A549 (cell line): Measurements from ENCODE around the gene GPR55. TPM values are rescaled to one million over a fixed set of nuclear protein-coding genes. Genes with fewer than 3 reads are reported as not detected.

Source experiments
- ATAC-seq, 2 experiments: fragments of 200-7000 bp in 1 of 2; fragments of >200 bp in 1 of 2; cut with Nextera tagmentation in 1 of 2; cut with Tn5 transposase in 1 of 2; 3 replicates each; pipeline versions ENCODE4 v1.8.0 to v1.9.1; 2018 to 2020; ENCODE audit warnings: mild to moderate bottlenecking in 1 of 2, moderate library complexity in 1 of 2
- CTCF ChIA-PET: fragments of 300-600 bp; sonication (Branson Sonifier 250); formaldehyde crosslinking; extraction: SDS; loops from one replicate; lab custom pipeline; 2021; ENCODE audit warnings: antibody characterized with exemption, inconsistent platforms; lab: Yijun Ruan, JAX
- POLR2A ChIA-PET: fragments of 350-600 bp; formaldehyde crosslinking; extraction: SDS; loops from one replicate; lab custom pipeline; 2021; ENCODE audit warnings: antibody characterized with exemption, inconsistent platforms; lab: Yijun Ruan, JAX
- DNase-seq, 2 experiments: peaks; one replicate each; pipeline versions ENCODE4 v3.0.0 to v3.0.0-alpha.2; 2011 to 2016; ENCODE audit warnings: low read depth in 1 of 2, low spot score in 1 of 2
- FAIRE-seq: peaks from 2 replicates; lab custom pipeline; 2011; peaks lifted over from hg19 to GRCh38; lab: Jason Lieb, UNC
- H3K27ac ChIP-seq, 2 experiments: fragments of >200 bp; sonication (Bioruptor Twin); formaldehyde crosslinking; 3 replicates each; pipeline ENCODE4 v1.5.1; 2016 to 2017
- H3K4me1 ChIP-seq: fragments of >200 bp; sonication (Bioruptor Twin); formaldehyde crosslinking; 3 replicates; pipeline ENCODE4 v1.6.1; 2016
- H3K4me2 ChIP-seq: fragments of >200 bp; sonication (Bioruptor Twin); formaldehyde crosslinking; 3 replicates; pipeline ENCODE4 v1.6.1; 2016
- H3K4me3 ChIP-seq: fragments of >200 bp; sonication (Bioruptor Twin); formaldehyde crosslinking; 3 replicates; pipeline ENCODE4 v1.5.1; 2016
- H3K9me3 ChIP-seq: fragments of >200 bp; sonication (Bioruptor Twin); formaldehyde crosslinking; 3 replicates; pipeline ENCODE4 v1.6.1; 2016
- CBX8 ChIP-seq: fragments of 200-600 bp; sonication (generic); IDR thresholded peaks from 2 replicates; pipeline ENCODE4 v1.6.1; 2016
- CEBPB ChIP-seq, 2 experiments: fragments of >200 bp in 1 of 2; sonication (Bioruptor Twin) in 1 of 2; formaldehyde crosslinking in 1 of 2; IDR thresholded peaks; 2 replicates each; pipeline ENCODE4 v1.6.1; 2012 to 2016
- EP300 ChIP-seq, 2 experiments: fragments of >200 bp; sonication (Bioruptor Twin); formaldehyde crosslinking; IDR thresholded peaks; 2 replicates in 1 of 2; 3 replicates in 1 of 2; pipeline ENCODE4 v1.6.1; 2016 to 2017
- FOSB ChIP-seq: fragments of 250-450 bp; sonication (Bioruptor Pico); IDR thresholded peaks from 2 replicates; pipeline ENCODE4 v1.5.0; 2020; ENCODE audit warnings: mild to moderate bottlenecking, moderate library complexity
- GATA3 ChIP-seq: IDR thresholded peaks from 2 replicates; pipeline ENCODE4 v1.6.1; 2012; ENCODE audit warnings: borderline replicate concordance
- HDAC2 ChIP-seq: fragments of 200-600 bp; sonication (generic); IDR thresholded peaks from 2 replicates; pipeline ENCODE4 v1.6.1; 2016
- HEYL ChIP-seq: fragments of 250-450 bp; sonication (Bioruptor Pico); IDR thresholded peaks from 2 replicates; pipeline ENCODE4 v1.8.0; 2021; ENCODE audit warnings: mild to moderate bottlenecking, moderate library complexity
- HOXB13 ChIP-seq: fragments of 250-450 bp; sonication (Bioruptor Pico); IDR thresholded peaks from 2 replicates; pipeline ENCODE4 v1.5.0; 2020; ENCODE audit warnings: low read depth, mild to moderate bottlenecking, moderate library complexity
- HOXB5 ChIP-seq: fragments of 250-450 bp; sonication (Bioruptor Pico); IDR thresholded peaks from 2 replicates; pipeline ENCODE4 v1.5.0; 2020; ENCODE audit warnings: mild to moderate bottlenecking, moderate library complexity
- KDM5A ChIP-seq: fragments of 200-600 bp; sonication (generic); IDR thresholded peaks from 2 replicates; pipeline ENCODE4 v1.6.1; 2016; ENCODE audit warnings: antibody characterized with exemption, mild to moderate bottlenecking
- MAZ ChIP-seq: fragments of 150-350 bp; IDR thresholded peaks from 2 replicates; pipeline ENCODE4 v1.6.1; 2014; ENCODE audit warnings: antibody characterized with exemption, low read depth, low read length, borderline replicate concordance
- MYC ChIP-seq: IDR thresholded peaks from 2 replicates; pipeline ENCODE4 v1.6.1; 2012; ENCODE audit warnings: mild to moderate bottlenecking, inconsistent platforms, low read length, improper control_type of control experiment, borderline replicate concordance
- NPAS2 ChIP-seq: fragments of 250-450 bp; sonication (Bioruptor Pico); IDR thresholded peaks from 2 replicates; pipeline ENCODE4 v1.8.0; 2022; ENCODE audit warnings: mild to moderate bottlenecking, moderate library complexity, borderline replicate concordance
- POLR2A ChIP-seq: IDR thresholded peaks from 2 replicates; pipeline ENCODE4 v1.6.1; 2012; ENCODE audit warnings: mild to moderate bottlenecking, low read length
- SMC3 ChIP-seq: fragments of >200 bp; sonication (Bioruptor Twin); formaldehyde crosslinking; IDR thresholded peaks from 3 replicates; pipeline ENCODE4 v1.6.1; 2018; ENCODE audit warnings: inconsistent platforms
- TP53 ChIP-seq: fragments of 250-450 bp; sonication (Bioruptor Pico); IDR thresholded peaks from 2 replicates; pipeline ENCODE4 v1.5.0; 2021; ENCODE audit warnings: mild to moderate bottlenecking, moderate library complexity
- WGBS: methylation state at CpG from one replicate; pipeline ENCODE4 v1.1.6; 2017; ENCODE audit errors: missing lambda C conversion rate; 5-methylcytosine and 5-hydroxymethylcytosine counted together
- polyA plus RNA-seq, 4 experiments: library from polyadenylated mRNA; depleted of rRNA in 3 of 4; stranded (reverse); fragments of >200 nt; fragmentation: RNase III in 1 of 4; extraction: RNeasy Plus Mini Kit Qiagen cat#74134 plus additional on column Dnase treatment in 1 of 4; gene quantifications; 2 replicates in 3 of 4; 3 replicates in 1 of 4; pipeline ENCODE4 v1.2.3, GENCODE V29; 2011 to 2017
- TF ChIP-seq, protein P1 (sequence below): IDR thresholded peaks from 2 replicates; pipeline ENCODE4 v1.6.1; 2012
- TF ChIP-seq, protein P2 (sequence below): fragments of >200 bp; sonication (Bioruptor Twin); formaldehyde crosslinking; IDR thresholded peaks from 2 replicates; pipeline ENCODE4 v1.6.1; 2016
- TF ChIP-seq, protein P3 (sequence below): fragments of >200 bp; sonication (Bioruptor Twin); formaldehyde crosslinking; IDR thresholded peaks from 3 replicates; pipeline ENCODE4 v1.5.1; 2016

The GPR55 gene
- polyA plus RNA-seq, 2 of the 4 experiments (the other 2 are of a cell fraction) = not detected

DNA sequence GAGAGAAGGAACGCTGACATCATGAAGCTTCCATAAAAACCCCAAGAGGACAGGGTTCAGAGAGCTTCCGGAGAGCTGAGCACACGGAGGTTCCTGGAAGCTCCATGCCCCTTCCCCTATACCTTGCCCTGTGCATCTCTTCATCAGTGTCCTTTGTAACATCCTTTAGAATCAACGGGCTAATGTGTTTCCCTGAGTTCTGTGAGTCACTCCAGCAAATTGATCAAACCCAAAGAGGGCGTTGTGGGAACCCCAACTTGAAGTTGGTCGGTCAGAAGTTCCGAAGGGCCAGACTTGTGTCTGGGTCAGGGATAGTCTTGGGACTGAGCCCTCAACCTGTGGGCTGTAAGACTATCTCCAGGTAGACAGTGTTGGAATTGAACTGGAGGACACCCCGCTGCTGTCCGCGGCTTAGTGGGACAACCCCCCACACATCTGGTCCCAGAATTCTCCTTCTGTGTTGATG lies 25.9 kb upstream of the GPR55 start:
- WGBS = 80% methylated on average over 10 of the region's 10 CpGs
- Histone ChIP-seq H3K9me3 (no peaks in the 10 kb centered on the region), H3K4me2 (no peak overlapping the region), H3K4me3 (no peak overlapping the region), H3K27ac (no peak overlapping the region), H3K4me1 (no peaks in the 10 kb centered on the region)
- POLR2A ChIA-PET = no interaction called here
- ATAC-seq (no peak), FAIRE-seq (no peak), DNase-seq (no peak)
- CTCF ChIA-PET = interaction anchor here (0.5 to 1.2 kb wide), 3 partner anchors 30 to 1054 kb away, joined by 3 read pairs; no protein-coding TSS in a partner anchor
- TF ChIP-seq MYC (no peak), HOXB5 (CRISPR knock-in tag) (no peak), HOXB13 (CRISPR knock-in tag) (no peak), KDM5A (no peak), MAZ (no peak), FOSB (CRISPR knock-in tag) (no peak)

DNA sequence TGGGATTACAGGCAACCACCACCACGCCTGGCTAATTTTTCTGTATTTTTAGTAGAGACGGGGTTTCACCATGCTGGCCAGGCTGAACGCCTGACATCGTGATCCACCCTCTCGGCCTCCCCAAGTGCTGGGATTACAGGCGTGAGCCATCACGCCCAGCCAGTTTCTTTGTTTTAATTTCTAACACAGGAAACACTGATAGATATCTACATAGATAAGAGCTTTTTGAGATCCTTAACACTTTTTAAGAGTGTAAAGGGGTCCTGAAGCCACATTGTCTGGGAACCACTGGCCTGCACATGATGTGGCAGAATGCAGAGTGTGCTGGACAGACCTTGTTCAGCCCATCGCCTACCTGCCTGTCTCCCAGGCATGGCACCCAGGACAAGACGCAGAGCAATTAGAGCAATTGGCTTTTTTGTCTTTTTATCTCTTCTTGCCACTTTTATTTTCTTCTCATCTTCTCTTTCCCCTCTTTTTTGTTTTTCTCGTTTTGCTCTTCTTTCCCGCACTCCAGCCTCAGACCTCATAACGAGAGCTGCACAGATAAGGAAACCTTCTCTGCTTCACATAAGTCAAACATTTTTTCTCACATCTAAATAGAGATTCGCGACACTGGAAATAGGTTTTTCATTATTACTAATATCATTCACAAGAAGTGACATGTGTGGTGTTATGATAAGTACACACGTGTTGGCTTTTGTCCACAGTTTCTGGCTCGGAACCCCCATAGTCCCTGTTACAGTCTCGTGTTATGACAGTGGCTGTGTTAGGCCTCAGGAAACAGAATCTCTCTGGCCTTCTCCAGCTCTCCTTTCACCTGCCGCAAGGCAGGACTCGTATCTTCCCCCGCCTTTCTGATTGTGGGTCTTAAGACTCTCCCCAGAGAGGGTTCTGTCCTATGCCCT lies 25.2 kb upstream of the GPR55 start:
- TF ChIP-seq, protein P1, sequence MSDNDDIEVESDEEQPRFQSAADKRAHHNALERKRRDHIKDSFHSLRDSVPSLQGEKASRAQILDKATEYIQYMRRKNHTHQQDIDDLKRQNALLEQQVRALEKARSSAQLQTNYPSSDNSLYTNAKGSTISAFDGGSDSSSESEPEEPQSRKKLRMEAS = no peak
- TF ChIP-seq CEBPB (IDR thresholded peaks at IDR 0.05) (no peak), GATA3 (no peak)
- ATAC-seq = no peak
- H3K4me1 ChIP-seq = no peaks in the 10 kb centered on the region
- no peaks in the 10 kb centered on the region for H3K9me3 ChIP-seq
- no peak overlapping the region for H3K4me3 ChIP-seq
- 86% methylated on average over 20 of the region's 20 CpGs for whole genome bisulfite sequencing
- no peak for DNase-seq
- ChIA-PET CTCF (interaction anchor here (0.5 to 1.2 kb wide), 3 partner anchors 29 to 1054 kb away, joined by 3 read pairs; no protein-coding TSS in a partner anchor), POLR2A (no interaction called here)
- FAIRE-seq = no peak
- no peak overlapping the region for H3K4me2 ChIP-seq
- no peak overlapping the region for H3K27ac ChIP-seq

DNA sequence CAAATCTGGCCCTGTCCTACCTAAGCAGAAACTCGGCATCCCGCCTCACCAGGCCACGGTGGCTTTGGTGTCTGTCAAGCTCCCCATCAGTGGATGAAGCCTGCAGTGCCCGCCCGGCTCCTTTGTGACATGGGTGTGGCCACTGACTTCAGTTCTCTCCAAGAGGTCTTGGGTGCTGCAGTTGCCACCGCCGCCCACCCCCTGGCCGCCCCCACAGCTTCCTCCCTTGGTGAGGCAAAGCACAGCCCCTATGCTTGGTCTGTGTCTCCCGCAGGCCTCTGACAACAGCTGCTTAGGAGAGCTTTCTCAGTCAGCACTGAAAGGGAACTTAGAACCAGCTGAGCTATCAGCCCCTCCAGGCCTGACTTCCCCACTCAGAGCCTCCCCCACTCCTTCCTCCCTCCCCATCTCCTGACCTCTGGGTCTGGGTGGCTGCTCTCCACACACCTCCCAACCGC lies 22.9 kb upstream of the GPR55 start:
- no peak for ATAC-seq
- ChIA-PET POLR2A (no interaction called here), CTCF (interaction anchor here (0.9 to 2.3 kb wide), 3 partner anchors 39 to 123 kb away, joined by 3 to 11 read pairs (median 5); no protein-coding TSS in a partner anchor)
- FAIRE-seq = no peak
- WGBS = 80% methylated on average over 8 of the region's 10 CpGs
- TF ChIP-seq CEBPB (IDR thresholded peaks at IDR 0.05) = no peak
- TF ChIP-seq, protein P2, sequence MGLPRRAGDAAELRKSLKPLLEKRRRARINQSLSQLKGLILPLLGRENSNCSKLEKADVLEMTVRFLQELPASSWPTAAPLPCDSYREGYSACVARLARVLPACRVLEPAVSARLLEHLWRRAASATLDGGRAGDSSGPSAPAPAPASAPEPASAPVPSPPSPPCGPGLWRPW = no peak
- no peak for TF ChIP-seq POLR2A
- no peak for TF ChIP-seq HEYL (CRISPR knock-in tag)
- TF ChIP-seq MAZ = no peak
- H3K4me1 ChIP-seq = no peaks in the 10 kb centered on the region
- no peak overlapping the region for H3K4me2 ChIP-seq
- no peak overlapping the region for H3K27ac ChIP-seq
- no peaks in the 10 kb centered on the region for H3K9me3 ChIP-seq
- H3K4me3 ChIP-seq = no peak overlapping the region
- no peak for DNase-seq

DNA sequence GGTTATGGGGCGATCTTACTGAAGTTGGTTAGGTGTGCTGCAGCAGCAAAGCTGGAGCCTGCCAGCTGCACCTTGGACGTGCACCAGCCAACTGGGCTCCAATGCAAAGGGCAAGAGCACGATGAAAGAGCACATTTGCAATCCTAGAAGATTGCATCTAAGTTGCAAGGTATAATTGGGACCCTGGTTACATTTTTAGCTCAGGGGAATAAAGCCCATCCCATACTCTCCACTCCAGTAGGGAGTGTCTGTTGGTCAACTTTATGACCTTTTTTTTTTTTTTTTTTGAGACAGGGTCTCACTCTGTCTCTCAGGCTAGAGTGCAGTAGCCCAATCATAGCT lies 22.2 kb upstream of the GPR55 start:
- no peak for FAIRE-seq
- no peak for TF ChIP-seq SMC3
- TF ChIP-seq EP300 (IDR thresholded peaks at IDR 0.05) = no peak
- TF ChIP-seq, protein P1 = no peak
- no peak for TF ChIP-seq NPAS2 (CRISPR knock-in tag)
- no peak for TF ChIP-seq CBX8
- no peak for TF ChIP-seq HOXB5 (CRISPR knock-in tag)
- no peak for TF ChIP-seq TP53 (CRISPR knock-in tag)
- TF ChIP-seq FOSB (CRISPR knock-in tag) = no peak
- no peak for TF ChIP-seq HDAC2
- TF ChIP-seq, protein P3, sequence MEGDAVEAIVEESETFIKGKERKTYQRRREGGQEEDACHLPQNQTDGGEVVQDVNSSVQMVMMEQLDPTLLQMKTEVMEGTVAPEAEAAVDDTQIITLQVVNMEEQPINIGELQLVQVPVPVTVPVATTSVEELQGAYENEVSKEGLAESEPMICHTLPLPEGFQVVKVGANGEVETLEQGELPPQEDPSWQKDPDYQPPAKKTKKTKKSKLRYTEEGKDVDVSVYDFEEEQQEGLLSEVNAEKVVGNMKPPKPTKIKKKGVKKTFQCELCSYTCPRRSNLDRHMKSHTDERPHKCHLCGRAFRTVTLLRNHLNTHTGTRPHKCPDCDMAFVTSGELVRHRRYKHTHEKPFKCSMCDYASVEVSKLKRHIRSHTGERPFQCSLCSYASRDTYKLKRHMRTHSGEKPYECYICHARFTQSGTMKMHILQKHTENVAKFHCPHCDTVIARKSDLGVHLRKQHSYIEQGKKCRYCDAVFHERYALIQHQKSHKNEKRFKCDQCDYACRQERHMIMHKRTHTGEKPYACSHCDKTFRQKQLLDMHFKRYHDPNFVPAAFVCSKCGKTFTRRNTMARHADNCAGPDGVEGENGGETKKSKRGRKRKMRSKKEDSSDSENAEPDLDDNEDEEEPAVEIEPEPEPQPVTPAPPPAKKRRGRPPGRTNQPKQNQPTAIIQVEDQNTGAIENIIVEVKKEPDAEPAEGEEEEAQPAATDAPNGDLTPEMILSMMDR = no peak
- no peak for TF ChIP-seq CEBPB (IDR thresholded peaks at IDR 0.05)
- 59% methylated on average over 3 of the region's 3 CpGs for WGBS
- no peak overlapping the region for H3K4me2 ChIP-seq
- no peaks in the 10 kb centered on the region for H3K9me3 ChIP-seq
- H3K4me1 ChIP-seq = no peaks in the 10 kb centered on the region
- H3K4me3 ChIP-seq = no peak overlapping the region
- H3K27ac ChIP-seq = no peak overlapping the region
- DNase-seq = no peak
- ChIA-PET CTCF (interaction anchor here (0.5 to 2.3 kb wide), 4 partner anchors 28 to 98 kb away, joined by 3 to 11 read pairs (median 4); no protein-coding TSS in a partner anchor), POLR2A (no interaction called here)
- no peak for ATAC-seq
